ENCODE measurements around the gene FPGS.

DNA sequence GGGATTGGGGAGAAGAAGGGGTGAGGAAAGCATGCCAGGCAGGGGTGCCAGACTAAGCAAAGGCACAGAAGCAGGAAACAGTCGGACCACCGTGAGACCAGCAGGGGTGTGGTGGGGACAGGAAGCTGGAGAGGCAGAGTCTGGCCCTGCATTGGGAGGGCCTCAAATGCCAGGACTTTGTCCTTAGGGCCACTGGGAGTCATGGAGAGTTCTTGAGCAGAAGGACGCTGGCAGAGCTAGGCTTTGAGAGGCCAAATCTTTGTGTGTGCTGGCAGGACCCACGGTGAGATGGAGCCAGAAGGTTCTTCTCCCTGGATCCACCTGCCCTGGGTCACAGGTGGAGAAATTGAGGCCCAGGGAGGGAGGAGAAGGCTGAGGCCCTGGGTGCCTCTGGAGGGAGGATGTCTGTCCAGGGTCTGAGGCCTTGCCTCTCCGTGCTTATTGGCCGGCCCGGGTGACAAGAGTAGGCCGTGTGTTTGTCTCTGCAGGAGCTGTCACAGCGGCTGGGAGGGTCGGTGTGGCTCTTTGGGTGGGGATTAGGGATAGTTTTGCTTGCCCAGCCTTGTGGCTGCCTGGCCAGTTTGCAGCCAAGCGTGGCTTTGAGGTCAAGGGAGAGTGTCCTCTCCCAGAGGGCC, 53.5 kb downstream of the FPGS start:
- TF ChIP-seq CTCF (IDR thresholded peaks at IDR 0.05) (no peak), POLR2A (IDR thresholded peaks at IDR 0.05) (no peak)

Measured in testis (tissue), 2 donors.